Immature natural killer cell (primary cell): ENCODE measurements around the gene MYBBP1A. TPM values are rescaled to one million over a fixed set of nuclear protein-coding genes. Genes with fewer than 3 reads are reported as not detected.

Experiments used
- DNase-seq, 3 donors: peaks; one replicate each; pipeline ENCODE4 v3.0.0; 2022; ENCODE audit warnings: mixed read lengths in 1 of 3
- H3K27ac Mint-ChIP-seq, 6 donors: one replicate each; pipeline ENCODE4 v1.8.0; 2020; ENCODE audit warnings: mixed read lengths in 6 of 6, mild to moderate bottlenecking in 5 of 6, inconsistent platforms in 4 of 6, moderate library complexity in 3 of 6
- H3K27me3 Mint-ChIP-seq, 3 donors: one replicate each; pipeline ENCODE4 v1.8.0; 2020 to 2021; ENCODE audit warnings: low read depth in 3 of 3, mild to moderate bottlenecking in 3 of 3, mixed read lengths in 3 of 3, moderate library complexity in 3 of 3, inconsistent platforms in 1 of 3
- H3K36me3 Mint-ChIP-seq, 3 donors: one replicate each; pipeline ENCODE4 v1.8.0; 2020; ENCODE audit warnings: mixed read lengths in 3 of 3, inconsistent platforms in 2 of 3, mild to moderate bottlenecking in 2 of 3
- H3K4me1 Mint-ChIP-seq, 2 donors: one replicate each; pipeline ENCODE4 v1.8.0; 2020; ENCODE audit warnings: inconsistent platforms in 2 of 2, mild to moderate bottlenecking in 2 of 2, mixed read lengths in 2 of 2, moderate library complexity in 1 of 2
- H3K4me3 Mint-ChIP-seq, 5 donors: one replicate each; pipeline ENCODE4 v1.8.0; 2020; ENCODE audit warnings: mild to moderate bottlenecking in 5 of 5, mixed read lengths in 5 of 5, inconsistent platforms in 3 of 5, moderate library complexity in 3 of 5
- H3K9me3 Mint-ChIP-seq, 6 donors: one replicate each; pipeline ENCODE4 v1.8.0; 2020; ENCODE audit warnings: mild to moderate bottlenecking in 6 of 6, mixed read lengths in 6 of 6, inconsistent platforms in 4 of 6, moderate library complexity in 3 of 6
- polyA plus RNA-seq, 3 donors: library from polyadenylated mRNA; unstranded; fragments of 300-500 nt; fragmentation: Illumina TruSeq; gene quantifications; one replicate each; pipeline ENCODE4 v1.2.3, GENCODE V29; 2021

Gene MYBBP1A
- polyA plus RNA-seq, 3 donors from 2014 or later = 3.5 to 21.9 (median 7.2) TPM

GRCh38 chr17:4574448-4575045 is 19.4 kb upstream of the MYBBP1A start:
- H3K4me3 Mint-ChIP-seq = no peak overlapping the region
- DNase-seq = no peak
- no peaks in the 10 kb centered on the region for H3K36me3 Mint-ChIP-seq
- H3K27ac Mint-ChIP-seq = no peak overlapping the region
- peaks cover 1 to 2% (median 1%) of the 10 kb centered on the region in 3 donors for H3K27me3 Mint-ChIP-seq
- no peaks in the 10 kb centered on the region for H3K4me1 Mint-ChIP-seq
- no peaks in the 10 kb centered on the region for H3K9me3 Mint-ChIP-seq

GRCh38 chr17:4573669-4574068 is 18.5 kb upstream of the MYBBP1A start:
- no peaks in the 10 kb centered on the region for H3K36me3 Mint-ChIP-seq
- DNase-seq = no peak
- no peak overlapping the region for H3K27ac Mint-ChIP-seq

GRCh38 chr17:4573115-4573514 is 17.9 kb upstream of the MYBBP1A start:
- DNase-seq = no peak
- Mint-ChIP-seq H3K27me3 (peaks cover 1 to 2% (median 1%) of the 10 kb centered on the region in 3 donors), H3K4me3 (no peak overlapping the region), H3K4me1 (no peaks in the 10 kb centered on the region), H3K9me3 (no peaks in the 10 kb centered on the region), H3K36me3 (no peaks in the 10 kb centered on the region), H3K27ac (no peak overlapping the region)

More at GRCh38 chr17:4573669-4574068, 18.5 kb upstream of the MYBBP1A start:
- H3K4me1 Mint-ChIP-seq = no peaks in the 10 kb centered on the region
- no peak overlapping the region for H3K4me3 Mint-ChIP-seq
- no peaks in the 10 kb centered on the region for H3K9me3 Mint-ChIP-seq
- H3K27me3 Mint-ChIP-seq = peaks cover 1 to 2% (median 1%) of the 10 kb centered on the region in 3 donors

GRCh38 chr17:4572131-4572530 is 16.9 kb upstream of the MYBBP1A start:
- Mint-ChIP-seq H3K36me3 (no peaks in the 10 kb centered on the region), H3K4me1 (no peaks in the 10 kb centered on the region), H3K4me3 (no peak overlapping the region), H3K9me3 (no peaks in the 10 kb centered on the region), H3K27me3 (peaks cover 1 to 2% (median 1%) of the 10 kb centered on the region in 3 donors), H3K27ac (no peak overlapping the region)
- DNase-seq = no peak

- no peak overlapping the region for H3K27ac Mint-ChIP-seq
- H3K9me3 Mint-ChIP-seq = no peaks in the 10 kb centered on the region
- no peak overlapping the region for H3K4me3 Mint-ChIP-seq
- H3K36me3 Mint-ChIP-seq = no peaks in the 10 kb centered on the region
- no peak for DNase-seq
- peaks cover 0 to 1% (median 1%) of the 10 kb centered on the region in 3 donors for H3K27me3 Mint-ChIP-seq
- peaks cover 6 to 8% of the 10 kb centered on the region in 2 donors for H3K4me1 Mint-ChIP-seq
These were observed 14.4 kb upstream of the MYBBP1A start for GRCh38 chr17:4569591-4569990.

GRCh38 chr17:4566785-4567184 is 11.6 kb upstream of the MYBBP1A start:
- H3K9me3 Mint-ChIP-seq = no peaks in the 10 kb centered on the region
- H3K27me3 Mint-ChIP-seq = no peaks in the 10 kb centered on the region
- H3K36me3 Mint-ChIP-seq = no peaks in the 10 kb centered on the region
- H3K27ac Mint-ChIP-seq = peak overlapping the region in 1 of 6 donors; percentile 46
- peaks cover 6 to 8% of the 10 kb centered on the region in 2 donors for H3K4me1 Mint-ChIP-seq
- no peak overlapping the region for H3K4me3 Mint-ChIP-seq
- peak in 1 of 3 donors; percentile 17 for DNase-seq

- Mint-ChIP-seq H3K27ac (peak overlapping the region in 1 of 6 donors; percentile 3), H3K9me3 (no peaks in the 10 kb centered on the region)
These were observed 10.3 kb upstream of the MYBBP1A start for GRCh38 chr17:4565209-4566141.

GRCh38 chr17:4562015-4562969 is 7.1 kb upstream of the MYBBP1A start:
- no peak for DNase-seq

More at GRCh38 chr17:4565209-4566141, 10.3 kb upstream of the MYBBP1A start:
- DNase-seq = peak; percentile 37 to 50 (median 41)
- H3K27me3 Mint-ChIP-seq = no peaks in the 10 kb centered on the region
- H3K4me3 Mint-ChIP-seq = peak overlapping the region in 4 of 5 donors; percentile 33 to 59 (median 46)
- H3K36me3 Mint-ChIP-seq = no peaks in the 10 kb centered on the region
- peaks cover 6 to 8% of the 10 kb centered on the region in 2 donors for H3K4me1 Mint-ChIP-seq

GRCh38 chr17:4560837-4561256 is 5.7 kb upstream of the MYBBP1A start:
- Mint-ChIP-seq H3K4me1 (peaks cover 10 to 12% of the 10 kb centered on the region in 2 donors), H3K4me3 (no peak overlapping the region), H3K36me3 (no peaks in the 10 kb centered on the region), H3K27me3 (no peaks in the 10 kb centered on the region), H3K9me3 (no peaks in the 10 kb centered on the region), H3K27ac (no peak overlapping the region)
- DNase-seq = no peak

More at GRCh38 chr17:4562015-4562969, 7.1 kb upstream of the MYBBP1A start:
- Mint-ChIP-seq H3K27me3 (no peaks in the 10 kb centered on the region), H3K27ac (no peak overlapping the region), H3K36me3 (no peaks in the 10 kb centered on the region), H3K9me3 (no peaks in the 10 kb centered on the region), H3K4me3 (no peak overlapping the region), H3K4me1 (peaks cover 6 to 8% of the 10 kb centered on the region in 2 donors)

- H3K4me1 Mint-ChIP-seq = peaks cover 10 to 12% of the 10 kb centered on the region in 2 donors
- DNase-seq = no peak
- H3K36me3 Mint-ChIP-seq = no peaks in the 10 kb centered on the region
- no peak within 1 kb of the TSS for H3K4me3 Mint-ChIP-seq
- peaks cover 0 to under 1% (median 0%) of the 10 kb centered on the region in 3 donors for H3K27me3 Mint-ChIP-seq
- no peaks in the 10 kb centered on the region for H3K9me3 Mint-ChIP-seq
- H3K27ac Mint-ChIP-seq = no peak within 1 kb of the TSS
These were observed 5.2 kb upstream of the MYBBP1A start, which contains the start of gene GGT6 for GRCh38 chr17:4560421-4560820. TSS of gene GGT6 (minus strand) at chr17:4560577. CDS start at chr17:4560521, 56 bp downstream.

- H3K4me1 Mint-ChIP-seq = peaks cover 14% of the 10 kb centered on the region in 2 donors
- H3K4me3 Mint-ChIP-seq = no peak overlapping the region
- no peak for DNase-seq
- no peaks in the 10 kb centered on the region for H3K9me3 Mint-ChIP-seq
- H3K27ac Mint-ChIP-seq = no peak overlapping the region
- no peaks in the 10 kb centered on the region for H3K36me3 Mint-ChIP-seq
- peaks cover 0 to 3% (median 3%) of the 10 kb centered on the region in 3 donors for H3K27me3 Mint-ChIP-seq
These were observed 4.8 kb upstream of the MYBBP1A start for GRCh38 chr17:4559966-4560365.

GRCh38 chr17:4559139-4559791 is 4.1 kb upstream of the MYBBP1A start:
- H3K4me3 Mint-ChIP-seq = no peak overlapping the region
- peaks cover 21% of the 10 kb centered on the region in 2 donors for H3K4me1 Mint-ChIP-seq
- peaks cover 0 to 6% (median 3%) of the 10 kb centered on the region in 3 donors for H3K27me3 Mint-ChIP-seq
- H3K27ac Mint-ChIP-seq = no peak overlapping the region
- no peaks in the 10 kb centered on the region for H3K36me3 Mint-ChIP-seq
- no peaks in the 10 kb centered on the region for H3K9me3 Mint-ChIP-seq
- no peak for DNase-seq
